ENCODE measurements around the gene PCNX1.

DNA sequence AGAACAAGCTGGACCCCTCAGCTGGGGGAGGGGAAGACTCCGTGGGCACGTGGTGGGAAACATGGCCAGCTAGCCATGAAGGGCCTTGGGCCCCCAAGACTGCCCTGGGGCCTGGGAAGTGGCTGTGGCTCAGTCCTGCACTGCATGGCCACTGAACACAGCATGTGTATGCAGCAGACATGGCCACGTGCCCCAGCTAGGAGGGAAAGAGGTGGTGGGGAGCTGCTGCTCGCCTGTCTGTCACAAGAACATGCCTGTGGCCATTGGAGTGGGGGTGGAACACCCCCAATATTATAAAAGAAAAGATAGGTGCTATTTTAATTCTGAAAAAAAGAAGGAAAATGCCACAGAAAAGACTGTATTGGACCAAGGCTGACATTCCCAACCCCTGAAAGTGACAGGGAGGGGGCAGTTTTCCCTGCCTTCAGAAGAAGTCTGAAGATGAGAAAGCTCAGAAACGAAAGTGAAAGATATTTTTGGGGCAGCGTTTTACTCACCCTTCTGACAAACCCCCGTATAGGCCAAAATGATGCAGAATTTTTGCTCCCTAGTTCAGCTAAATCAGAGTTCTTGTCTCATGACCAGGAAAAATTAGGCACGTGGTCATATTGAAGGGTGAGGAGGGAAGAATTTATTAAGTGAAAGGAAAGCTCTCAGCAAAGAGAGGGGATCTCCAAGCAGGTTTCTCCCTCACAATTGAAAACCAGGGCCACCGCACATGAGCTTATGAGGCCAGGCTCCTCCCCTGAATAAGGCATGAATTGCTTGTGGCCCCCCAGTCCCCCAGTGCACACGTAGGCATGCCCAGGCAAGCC lies 35.2 kb upstream of the PCNX1 start:
- no peak for TF ChIP-seq POLR2A (conservative IDR thresholded peaks at IDR 0.05)
- TF ChIP-seq FOS (IDR thresholded peaks at IDR 0.05; ENCODE audit: extremely low read depth, insufficient read length), result no peak
- TF ChIP-seq DPF2 (IDR thresholded peaks at IDR 0.05), result no peak
- TF ChIP-seq ZNF408 (CRISPR knock-in tag; IDR thresholded peaks at IDR 0.05; ENCODE audit: low read depth), result no peak
- TF ChIP-seq ZNF398 (CRISPR knock-in tag; IDR thresholded peaks at IDR 0.05), result no peak
- TF ChIP-seq JUN (IDR thresholded peaks at IDR 0.05; ENCODE audit: borderline replicate concordance, low read depth, low read length), result no peak
- no peak for TF ChIP-seq JUN (CRISPR knock-in tag; IDR thresholded peaks at IDR 0.05; ENCODE audit: borderline replicate concordance)
- no peak for TF ChIP-seq ZNF76 (CRISPR knock-in tag; IDR thresholded peaks at IDR 0.05; ENCODE audit: borderline replicate concordance)
- TF ChIP-seq ZNF512 (tag; IDR thresholded peaks at IDR 0.05), result no peak
- TF ChIP-seq MAFK (IDR thresholded peaks at IDR 0.05; ENCODE audit: low read length), result no peak
